CD8-positive, alpha-beta memory T cell (primary cell): ENCODE data around the gene SEMA3B. TPM values are rescaled to one million over a fixed set of nuclear protein-coding genes. Genes with fewer than 3 reads are reported as not detected.

ENCODE experiments used
- CTCF ChIA-PET: fragments of 350-600 bp; sonication (Branson Sonifier 250); formaldehyde crosslinking; loops from one replicate; lab custom pipeline; 2021; ENCODE audit warnings: antibody characterized with exemption; lab: Charles Lee
- POLR2A ChIA-PET: fragments of 350-600 bp; sonication (Branson Sonifier 250); formaldehyde crosslinking; loops from one replicate; lab custom pipeline; 2021; ENCODE audit warnings: antibody characterized with exemption; lab: Charles Lee
- DNase-seq, 5 donors: peaks; one replicate each; pipeline versions ENCODE4 v3.0.0 to v3.0.0-alpha.2; 2020 to 2022; ENCODE audit warnings: mixed read lengths in 1 of 5
- H3K27ac ChIP-seq: one replicate; pipeline ENCODE4 v1.7.0; 2013; ENCODE audit warnings: low read depth, mild to moderate bottlenecking, low read length, moderate library complexity
- H3K27me3 ChIP-seq: 2 replicates; pipeline ENCODE4 v1.7.0; 2013; ENCODE audit warnings: low read length, mild to moderate bottlenecking; ENCODE audit not compliant: insufficient read depth, poor library complexity, severe bottlenecking
- H3K36me3 ChIP-seq: 2 replicates; pipeline ENCODE4 v1.7.0; 2013; ENCODE audit warnings: mild to moderate bottlenecking, low read length, moderate library complexity; ENCODE audit not compliant: insufficient read depth
- H3K4me1 ChIP-seq: 2 replicates; pipeline ENCODE4 v1.7.0; 2013; ENCODE audit warnings: mild to moderate bottlenecking, low read length, moderate library complexity; ENCODE audit not compliant: insufficient read depth
- H3K4me3 ChIP-seq: 2 replicates; pipeline ENCODE4 v1.7.0; 2013; ENCODE audit warnings: mild to moderate bottlenecking, low read length
- H3K9me3 ChIP-seq: 2 replicates; pipeline ENCODE4 v1.7.0; 2013; ENCODE audit warnings: mild to moderate bottlenecking, low read length
- H3K27ac Mint-ChIP-seq, 8 donors: one replicate each; pipeline ENCODE4 v1.8.0; 2020 to 2021; ENCODE audit warnings: mixed read lengths in 8 of 8, mild to moderate bottlenecking in 6 of 8, inconsistent platforms in 3 of 8, moderate library complexity in 3 of 8
- H3K27me3 Mint-ChIP-seq, 2 donors: one replicate each; pipeline ENCODE4 v1.8.0; 2020 to 2021; ENCODE audit warnings: mixed read lengths in 2 of 2, mild to moderate bottlenecking in 1 of 2, moderate library complexity in 1 of 2
- H3K36me3 Mint-ChIP-seq, 3 donors: one replicate each; pipeline ENCODE4 v1.8.0; 2020 to 2021; ENCODE audit warnings: mixed read lengths in 3 of 3, inconsistent platforms in 1 of 3, mild to moderate bottlenecking in 1 of 3
- H3K4me1 Mint-ChIP-seq, 3 donors: one replicate each; pipeline ENCODE4 v1.8.0; 2020 to 2021; ENCODE audit warnings: mixed read lengths in 3 of 3, inconsistent platforms in 1 of 3, mild to moderate bottlenecking in 1 of 3
- H3K4me3 Mint-ChIP-seq, 7 donors: one replicate each; pipeline ENCODE4 v1.8.0; 2020 to 2021; ENCODE audit warnings: mixed read lengths in 7 of 7, mild to moderate bottlenecking in 6 of 7, moderate library complexity in 4 of 7, inconsistent platforms in 2 of 7
- H3K9me3 Mint-ChIP-seq, 5 donors: one replicate each; pipeline ENCODE4 v1.8.0; 2020 to 2022; ENCODE audit warnings: mixed read lengths in 5 of 5, mild to moderate bottlenecking in 3 of 5, moderate library complexity in 2 of 5, inconsistent platforms in 1 of 5
- polyA plus RNA-seq: library from polyadenylated mRNA; unstranded; fragments of 300-500 nt; fragmentation: Illumina TruSeq; gene quantifications from one replicate; pipeline ENCODE4 v1.2.3, GENCODE V29; 2021
- total RNA-seq, 2 experiments: library from RNA; stranded (reverse); gene quantifications; one replicate each; pipeline ENCODE4 v1.2.3, GENCODE V29; 2021

SEMA3B gene
- total and polyA plus RNA-seq, 3 experiments from 2014 or later, result 0.22 TPM; not detected in 2

- H3K27ac ChIP-seq, result peak overlapping the region; percentile 88
These were observed 51.9 kb downstream of the SEMA3B start for GRCh38 chr3:50320853-50321335.

GRCh38 chr3:50321336-50322114 is 52.6 kb downstream of the SEMA3B start:
- ChIA-PET CTCF (interaction anchor here (1.4 to 2.0 kb wide), 6 partner anchors 11 to 29 kb away, joined by 3 to 9 read pairs (median 5); partner anchors contain the start of genes CYB561D2, HYAL3, NAA80 and NPRL2), POLR2A (interaction anchor here (0.5 to 2.3 kb wide), 4 partner anchors 15 to 76 kb away, joined by 4 to 9 read pairs (median 4); partner anchors contain the start of genes CYB561D2, HYAL3, NAA80 and NPRL2)
- H3K27me3 Mint-ChIP-seq, result peaks cover 0 to 3% of the 10 kb centered on the region in 2 donors
- Histone ChIP-seq H3K36me3 (peaks cover 4% of the 10 kb centered on the region), H3K4me1 (peaks cover 29% of the 10 kb centered on the region), H3K9me3 (no peaks in the 10 kb centered on the region), H3K27me3 (no peaks in the 10 kb centered on the region), H3K4me3 (peak overlapping the region; percentile 91), H3K27ac (peak overlapping the region; percentile 88)
- H3K36me3 Mint-ChIP-seq, result peaks cover 0 to 19% (median 0%) of the 10 kb centered on the region in 3 donors
- H3K4me1 Mint-ChIP-seq, result peaks cover 36 to 60% (median 44%) of the 10 kb centered on the region in 3 donors
- DNase-seq, result peak; percentile 70 to 84 (median 76)
- peak overlapping the region; percentile 80 to 93 (median 87) for H3K4me3 Mint-ChIP-seq
- H3K9me3 Mint-ChIP-seq, result no peaks in the 10 kb centered on the region
- H3K27ac Mint-ChIP-seq, result peak overlapping the region in 7 of 8 donors; percentile 78 to 98 (median 91)

More at GRCh38 chr3:50320853-50321335, 51.9 kb downstream of the SEMA3B start:
- peak in 4 of 5 donors; percentile 46 to 72 (median 54) for DNase-seq
- Mint-ChIP-seq H3K36me3 (peaks cover 0 to 14% (median 2%) of the 10 kb centered on the region in 3 donors), H3K9me3 (no peaks in the 10 kb centered on the region), H3K4me1 (peaks cover 37 to 62% (median 48%) of the 10 kb centered on the region in 3 donors), H3K27ac (peak overlapping the region; percentile 73 to 93 (median 87)), H3K4me3 (peak overlapping the region; percentile 85 to 94 (median 92)), H3K27me3 (peaks cover 0 to 3% of the 10 kb centered on the region in 2 donors)
- ChIA-PET CTCF (interaction anchor here (1.0 to 2.0 kb wide), 7 partner anchors 16 to 74 kb away, joined by 3 to 9 read pairs (median 4); partner anchors contain the start of genes CYB561D2, HYAL3, NAA80 and NPRL2), POLR2A (interaction anchor here (0.5 to 2.3 kb wide), 6 partner anchors 15 to 76 kb away, joined by 3 to 12 read pairs (median 4); partner anchors contain the start of genes CYB561D2, HYAL3, NAA80 and NPRL2)
- Histone ChIP-seq H3K4me3 (peak overlapping the region; percentile 91), H3K36me3 (peaks cover 2% of the 10 kb centered on the region), H3K27me3 (no peaks in the 10 kb centered on the region), H3K9me3 (no peaks in the 10 kb centered on the region), H3K4me1 (peaks cover 35% of the 10 kb centered on the region)

GRCh38 chr3:50322115-50322385 is 53.1 kb downstream of the SEMA3B start:
- Histone ChIP-seq H3K9me3 (no peaks in the 10 kb centered on the region), H3K27ac (peak overlapping the region; percentile 88), H3K4me3 (peak overlapping the region; percentile 91), H3K36me3 (peaks cover 4% of the 10 kb centered on the region), H3K4me1 (peaks cover 28% of the 10 kb centered on the region), H3K27me3 (no peaks in the 10 kb centered on the region)
- no peak for DNase-seq
- H3K4me1 Mint-ChIP-seq, result peaks cover 35 to 59% (median 44%) of the 10 kb centered on the region in 3 donors
- peak overlapping the region in 1 of 8 donors; percentile 23 for H3K27ac Mint-ChIP-seq
- H3K4me3 Mint-ChIP-seq, result peak overlapping the region in 6 of 7 donors; percentile 80 to 93 (median 86)
- H3K27me3 Mint-ChIP-seq, result peaks cover 0 to 1% of the 10 kb centered on the region in 2 donors
- H3K9me3 Mint-ChIP-seq, result no peaks in the 10 kb centered on the region
- peaks cover 0 to 21% (median 0%) of the 10 kb centered on the region in 3 donors for H3K36me3 Mint-ChIP-seq
- ChIA-PET POLR2A (interaction anchor here (1.4 to 2.3 kb wide), 3 partner anchors 15 to 29 kb away, joined by 4 to 9 read pairs (median 4); partner anchors contain the start of genes CYB561D2, HYAL3, NAA80 and NPRL2), CTCF (interaction anchor here (1.4 to 2.0 kb wide), 6 partner anchors 10 to 28 kb away, joined by 3 to 9 read pairs (median 5); partner anchors contain the start of genes CYB561D2, HYAL3, NAA80 and NPRL2)

DNA sequence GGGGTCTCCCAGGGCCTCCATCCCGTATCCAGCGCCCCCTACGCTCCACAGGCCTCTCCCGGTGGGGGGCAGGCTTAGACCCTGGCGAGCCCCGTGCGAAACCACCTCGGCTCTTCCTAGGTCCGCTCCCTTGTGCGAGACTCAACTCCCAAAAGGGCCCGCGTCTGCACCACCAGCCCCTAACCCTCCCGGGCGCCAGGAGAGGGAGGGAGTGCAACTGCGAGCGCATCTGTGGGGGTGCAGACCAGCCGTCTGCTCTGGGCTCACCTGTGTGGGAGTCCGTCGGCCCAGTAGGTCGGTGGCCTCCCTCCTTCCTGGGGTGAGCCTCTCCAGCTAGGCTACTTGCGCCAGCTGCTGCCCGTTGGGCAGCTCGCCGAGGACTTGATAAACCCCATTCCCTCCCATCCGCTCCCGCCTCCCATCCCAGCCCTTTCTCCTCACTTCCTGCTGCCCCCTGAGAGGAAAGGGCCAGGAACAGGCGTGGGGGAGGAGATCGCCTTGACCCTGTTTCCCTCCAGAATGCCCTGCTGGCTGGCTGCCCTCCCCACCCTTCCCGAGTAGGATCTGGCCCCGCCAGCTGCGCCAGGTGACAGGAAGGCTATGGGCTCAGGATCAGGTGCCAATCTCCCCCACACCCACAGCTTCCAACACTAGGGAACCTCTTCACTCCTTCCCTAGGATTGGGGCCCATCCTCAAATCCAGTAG is 53.6 kb downstream of the SEMA3B start, which contains the start of gene HYAL2:
Gene HYAL2 (minus strand): TSS at position 360 of the 706 bp plus-strand sequence. CDS start 2,256 bp downstream, outside the sequence.
- Mint-ChIP-seq H3K4me3 (peak within 1 kb of the TSS; percentile 80 to 93 (median 87)), H3K4me1 (peaks cover 33 to 59% (median 44%) of the 10 kb centered on the region in 3 donors), H3K27ac (peak within 1 kb of the TSS; percentile 78 to 98 (median 90)), H3K36me3 (peaks cover 0 to 21% (median 0%) of the 10 kb centered on the region in 3 donors), H3K27me3 (peaks cover 0 to 1% of the 10 kb centered on the region in 2 donors), H3K9me3 (no peaks in the 10 kb centered on the region)
- H3K27me3 ChIP-seq, result no peaks in the 10 kb centered on the region
- no peaks in the 10 kb centered on the region for H3K9me3 ChIP-seq
- H3K36me3 ChIP-seq, result peaks cover 4% of the 10 kb centered on the region
- DNase-seq, result no peak
- peak within 1 kb of the TSS; percentile 91 for H3K4me3 ChIP-seq
- CTCF ChIA-PET, result interaction anchor here (1.4 to 2.0 kb wide), 7 partner anchors 10 to 76 kb away, joined by 3 to 9 read pairs (median 5); partner anchors contain the start of genes CYB561D2, HYAL3, NAA80 and NPRL2
- peaks cover 28% of the 10 kb centered on the region for H3K4me1 ChIP-seq
- POLR2A ChIA-PET, result interaction anchor here (1.4 to 2.0 kb wide), 3 partner anchors 15 to 28 kb away, joined by 4 to 6 read pairs (median 4); partner anchors contain the start of genes CYB561D2, HYAL3, NAA80 and NPRL2
- H3K27ac ChIP-seq, result peak within 1 kb of the TSS; percentile 88

GRCh38 chr3:50323092-50323600 is 54.2 kb downstream of the SEMA3B start:
- Mint-ChIP-seq H3K27me3 (peaks cover 0 to 1% of the 10 kb centered on the region in 2 donors), H3K4me3 (peak overlapping the region in 6 of 7 donors; percentile 8 to 81 (median 46)), H3K27ac (peak overlapping the region in 6 of 8 donors; percentile 43 to 84 (median 70)), H3K36me3 (peaks cover 0 to 24% (median 0%) of the 10 kb centered on the region in 3 donors), H3K9me3 (no peaks in the 10 kb centered on the region), H3K4me1 (peaks cover 34 to 58% (median 43%) of the 10 kb centered on the region in 3 donors)
- ChIA-PET POLR2A (interaction anchor here (2.0 kb wide), 1 partner anchor 14 kb away, joined by 6 read pairs; no protein-coding TSS in a partner anchor), CTCF (interaction anchor here (1.1 to 2.0 kb wide), 6 partner anchors 9 to 128 kb away, joined by 3 to 9 read pairs (median 6); partner anchors contain the start of genes HYAL3 and NAA80)
- H3K27ac ChIP-seq, result no peak overlapping the region
- H3K4me3 ChIP-seq, result no peak overlapping the region
- no peak for DNase-seq
- H3K4me1 ChIP-seq, result peaks cover 29% of the 10 kb centered on the region
- peaks cover 4% of the 10 kb centered on the region for H3K36me3 ChIP-seq
- H3K9me3 ChIP-seq, result no peaks in the 10 kb centered on the region
- no peaks in the 10 kb centered on the region for H3K27me3 ChIP-seq

DNA sequence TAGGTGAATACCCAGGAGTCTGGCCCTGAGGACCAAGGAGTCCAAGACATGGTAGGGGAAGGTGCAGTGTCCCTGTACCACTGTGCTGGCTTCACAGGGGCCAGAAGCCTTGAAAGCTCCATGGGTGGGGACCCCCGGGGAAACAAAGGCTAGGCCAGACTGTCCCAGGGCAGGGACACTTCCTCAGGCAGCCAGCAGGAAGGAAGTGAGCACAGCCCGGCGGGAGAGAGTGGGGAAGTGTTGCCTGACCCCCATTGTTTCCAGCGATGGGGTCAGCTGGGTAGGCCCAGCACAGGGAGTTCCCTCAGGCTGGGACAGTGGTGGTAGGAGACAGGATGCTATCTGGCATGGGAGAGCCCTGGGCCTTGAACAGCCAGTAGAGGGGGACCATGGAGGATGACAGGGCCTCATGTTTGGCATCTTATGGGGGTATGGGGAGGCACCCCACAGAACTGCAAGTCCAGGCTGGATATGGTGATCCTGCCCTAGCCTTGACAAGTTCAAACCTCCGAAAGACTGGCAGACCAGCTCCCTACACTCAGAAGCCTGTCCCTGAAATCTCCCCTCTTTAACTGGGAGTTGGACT is 54.8 kb downstream of the SEMA3B start:
- ChIA-PET CTCF (interaction anchor here (0.8 to 3.3 kb wide), 16 partner anchors 9 to 129 kb away, joined by 3 to 22 read pairs (median 4); partner anchors contain the start of genes HYAL3 and NAA80), POLR2A (interaction anchor here (0.6 to 2.0 kb wide), 2 partner anchors 14 to 35 kb away, joined by 3 to 6 read pairs; no protein-coding TSS in a partner anchor)
- Mint-ChIP-seq H3K27ac (peak overlapping the region in 5 of 8 donors; percentile 38 to 84 (median 71)), H3K4me1 (peaks cover 35 to 58% (median 43%) of the 10 kb centered on the region in 3 donors), H3K36me3 (peaks cover 0 to 27% (median 0%) of the 10 kb centered on the region in 3 donors), H3K4me3 (peak overlapping the region in 1 of 7 donors; percentile 81), H3K27me3 (peaks cover 0 to 1% of the 10 kb centered on the region in 2 donors), H3K9me3 (no peaks in the 10 kb centered on the region)
- Histone ChIP-seq H3K4me3 (no peak overlapping the region), H3K36me3 (peaks cover 4% of the 10 kb centered on the region), H3K27ac (no peak overlapping the region), H3K27me3 (no peaks in the 10 kb centered on the region), H3K9me3 (no peaks in the 10 kb centered on the region), H3K4me1 (peaks cover 34% of the 10 kb centered on the region)
- no peak for DNase-seq
